Right ventricle myocardium superior (tissue), 1 donor: Measurements from ENCODE around the gene IVNS1ABP. TPM values are rescaled to one million over a fixed set of nuclear protein-coding genes. Genes with fewer than 3 reads are reported as not detected.
"Not testable (repeated sequence)": the region's sequence is repeated elsewhere in the genome, so short reads cannot be mapped to it uniquely, and the experiment has no call there.

Experiments used
- ATAC-seq: fragments of 200-7000 bp; cut with Tn5 transposase; one replicate; pipeline ENCODE4 v1.9.1; 2020; ENCODE audit warnings: mild to moderate bottlenecking; ENCODE audit not compliant: poor library complexity
- DNase-seq: peaks from one replicate; pipeline ENCODE4 v3.0.0-alpha.2; 2020
- intact Hi-C: fragments of 100-400 bp; cut with DNase I; formaldehyde crosslinking; loops from one replicate; pipeline ENCODE4 v1.11.2; 2022
- long read RNA-seq: library from polyadenylated mRNA; unstranded; transcript quantifications from one replicate; pipeline ENCODE4 v2.0.0, GENCODE V29; 2021
- total RNA-seq: library from RNA; stranded (reverse); fragmentation: NEBNext Ultra II Directional; extraction: Animal tissue kit (Norgen Biotek cat#: 25700); gene quantifications from one replicate; pipeline ENCODE4 v1.2.1, GENCODE V29; 2021
- donor health status: DM: no; HTN: yes; CAD: no; lungs with severe emphysema.

IVNS1ABP gene
- 58.4 TPM for total RNA-seq
- long read RNA-seq, full-length matches to known transcripts, result 206 of 228 reads
- long read RNA-seq, partial matches to known transcripts, result 10 of 228 reads
- long read RNA-seq, other reads (novel, unspliced or antisense), result 12 of 228 reads

DNA sequence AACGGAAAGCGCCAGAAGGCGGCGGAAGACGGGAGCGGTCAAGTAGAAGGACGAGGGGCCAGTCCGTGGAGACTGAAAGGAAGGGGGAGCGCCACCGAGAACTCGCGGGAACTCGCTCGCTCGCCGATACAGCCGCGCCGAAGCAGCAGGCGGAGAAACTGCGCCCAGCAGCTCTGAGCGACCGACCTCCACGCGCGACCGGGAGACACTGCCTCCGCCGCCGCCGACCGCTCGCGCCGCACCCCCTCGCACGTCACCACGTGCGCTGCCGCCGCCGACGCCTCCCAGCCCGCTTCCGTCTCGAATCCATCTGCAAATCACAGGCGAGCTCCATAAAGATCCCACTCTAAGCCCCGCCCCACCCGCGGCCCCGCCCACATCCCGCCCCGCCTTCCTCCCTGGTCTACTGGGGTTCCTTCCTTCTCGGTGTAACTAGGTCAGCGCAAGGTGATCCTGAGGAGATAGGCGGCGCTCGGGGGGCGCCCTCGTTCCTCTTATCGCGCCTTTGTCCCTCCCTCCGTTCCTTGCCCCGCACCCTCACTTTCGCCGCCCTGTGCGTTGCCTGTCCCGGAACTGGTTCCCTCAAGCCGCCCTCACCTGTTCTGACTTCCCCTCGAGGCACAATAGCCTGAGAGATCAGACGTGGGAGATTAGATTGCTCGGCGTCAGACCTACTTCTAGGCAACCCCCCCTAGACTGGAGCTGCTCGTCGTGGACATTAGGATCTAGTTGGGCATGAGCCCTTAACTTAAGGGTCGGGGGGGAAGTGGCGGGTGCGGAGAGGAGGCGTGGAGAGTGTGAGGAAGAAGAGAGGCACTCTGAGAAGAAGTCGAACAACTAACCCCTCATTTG, at the start of gene IVNS1ABP:
Gene IVNS1ABP, minus strand, starts transcription at position 210 of the 852 bp plus-strand sequence. CDS start 7,750 bp downstream, outside the sequence.
- ATAC-seq (peak; percentile 93), DNase-seq (peak; percentile 96)
- intact Hi-C loops, result loop anchor here (10.0 kb wide), 1 partner anchor 338 kb away; no protein-coding TSS in a partner anchor

DNA sequence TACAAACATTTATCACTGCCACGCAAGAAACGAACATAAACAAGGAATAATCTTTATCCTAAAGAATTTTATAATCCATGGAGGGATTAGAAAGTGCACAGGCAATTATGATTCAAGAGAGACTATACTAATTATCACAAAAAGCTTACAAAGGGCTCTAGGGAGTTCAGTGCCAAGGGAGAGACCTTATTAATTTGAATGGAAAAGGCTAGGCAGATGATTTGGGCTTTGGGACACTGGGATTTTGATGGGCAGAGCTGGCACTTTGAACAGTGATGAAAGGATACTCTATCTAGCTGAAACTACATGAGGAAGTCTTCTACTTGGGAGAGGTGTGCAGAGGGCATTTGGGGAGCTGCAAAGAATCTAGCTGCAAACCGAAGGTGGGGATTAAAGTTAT, 48.9 kb upstream of the IVNS1ABP start:
- intact Hi-C loops, result no loop called here
- ATAC-seq (no peak), DNase-seq (no peak)

DNA sequence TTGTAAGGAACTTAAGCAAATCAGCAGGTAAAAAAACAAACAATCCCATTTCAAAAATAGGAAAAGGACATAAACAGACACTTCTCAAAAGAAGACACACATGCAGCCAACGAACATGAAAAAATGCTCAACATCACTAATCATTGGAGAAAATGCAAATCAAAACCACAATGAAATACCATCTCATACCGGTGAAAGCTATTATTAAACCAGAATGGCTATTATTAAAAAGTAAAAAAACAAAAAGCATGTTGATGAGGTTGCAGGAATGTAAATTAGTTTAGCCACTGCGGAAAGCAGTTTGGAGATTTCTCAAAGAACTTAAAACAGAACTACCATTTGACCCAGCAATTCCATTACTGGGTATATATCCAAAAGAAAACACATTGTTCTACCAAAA, 47.5 kb upstream of the IVNS1ABP start:
- ATAC-seq, DNase-seq, intact Hi-C loops: not testable (repeated sequence)

DNA sequence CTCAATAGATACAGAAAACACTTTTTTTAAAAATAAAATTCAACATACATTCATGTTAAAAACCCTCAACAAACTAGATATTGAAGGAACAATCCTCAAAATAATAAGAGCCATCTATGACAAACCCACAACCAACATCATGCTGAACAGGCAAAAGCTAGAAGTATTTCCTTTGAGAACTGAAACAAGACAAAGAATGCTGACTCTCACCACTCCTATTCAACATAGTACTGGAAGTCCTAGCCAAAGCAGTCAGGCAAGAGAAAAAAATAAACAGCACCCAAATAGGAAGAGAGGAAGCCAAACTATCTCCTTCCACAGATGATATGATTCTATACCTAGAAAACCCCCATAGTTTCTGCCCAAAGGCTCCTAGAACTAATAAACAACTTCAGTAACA, 46.2 kb upstream of the IVNS1ABP start:
- DNase-seq (no peak), ATAC-seq (no peak)
- intact Hi-C loops, result no loop called here

- DNase-seq (no peak), ATAC-seq (no peak)
- intact Hi-C loops, result no loop called here
These were observed 43.7 kb upstream of the IVNS1ABP start for GRCh38 chr1:185360714-185361113.

DNA sequence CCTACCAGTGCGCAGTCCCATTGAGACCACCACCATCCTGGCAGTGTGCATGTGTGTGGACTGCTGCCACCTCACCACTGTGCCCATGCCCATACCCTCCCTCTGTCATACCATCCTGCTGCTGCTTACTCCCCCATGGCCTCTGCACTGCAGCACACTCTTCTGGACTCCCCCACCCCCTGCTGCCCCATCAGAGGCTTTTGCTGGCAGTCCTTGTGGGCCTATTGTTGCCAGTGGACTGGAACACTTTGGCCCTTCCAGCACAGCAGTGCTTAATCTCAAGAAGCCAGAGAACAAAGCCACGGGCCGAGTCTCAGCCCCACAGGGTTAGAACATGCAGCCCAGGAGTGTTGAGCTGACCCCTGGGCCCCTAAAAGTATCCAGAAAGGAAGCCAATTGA, 41.9 kb upstream of the IVNS1ABP start:
- DNase-seq, result no peak
- ATAC-seq, result no peak
- intact Hi-C loops, result no loop called here

DNA sequence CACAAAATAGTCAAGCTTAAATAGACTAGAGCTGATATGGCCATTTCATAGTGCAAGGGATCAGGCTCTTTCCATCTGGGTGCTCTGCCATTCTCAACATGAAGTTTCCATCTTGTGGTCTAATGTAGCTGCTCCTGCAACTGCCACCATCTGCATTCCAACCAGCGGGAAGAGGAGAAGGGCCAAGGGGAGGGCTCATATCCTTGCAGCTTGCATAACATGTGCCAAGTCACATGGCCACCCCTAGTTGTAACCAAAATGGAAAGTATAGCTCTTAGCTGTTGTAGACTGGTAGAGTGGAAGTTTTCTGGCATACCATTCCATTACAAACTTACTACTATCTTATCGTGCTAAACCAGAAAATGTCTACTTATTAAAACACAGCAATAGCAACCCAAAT, 38.9 kb upstream of the IVNS1ABP start:
- intact Hi-C loops, result no loop called here
- DNase-seq (no peak), ATAC-seq (no peak)

GRCh38 chr1:185353124-185353523, 36.1 kb upstream of the IVNS1ABP start:
- intact Hi-C loops, result no loop called here
- no peak for DNase-seq
- ATAC-seq, result no peak

- no peak for DNase-seq
- intact Hi-C loops, result no loop called here
- no peak for ATAC-seq
These were observed 34.9 kb upstream of the IVNS1ABP start for GRCh38 chr1:185351734-185352466.

DNA sequence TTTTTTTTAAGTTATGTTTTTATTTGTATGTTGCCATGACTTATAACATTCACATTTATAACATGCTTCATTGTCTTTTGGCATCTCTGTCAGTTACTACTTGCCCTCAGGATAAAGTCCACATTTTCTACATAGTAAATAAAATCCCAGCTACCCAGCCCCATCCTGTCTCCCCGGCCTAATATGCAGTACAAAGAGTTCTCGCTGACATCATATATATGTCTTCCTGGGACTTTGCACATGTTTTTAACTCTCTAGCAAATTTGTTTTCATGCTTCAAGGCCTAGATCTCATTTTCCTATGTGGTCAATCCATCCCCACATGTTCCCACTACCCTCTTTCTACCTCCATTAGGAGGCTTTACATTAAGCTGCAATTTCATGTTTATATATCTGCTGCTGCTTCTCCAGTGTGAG, 33.0 kb upstream of the IVNS1ABP start:
- intact Hi-C loops, result no loop called here
- no peak for ATAC-seq
- DNase-seq, result no peak

- intact Hi-C loops, result no loop called here
- ATAC-seq, result no peak
- DNase-seq, result no peak
These were observed 32.5 kb upstream of the IVNS1ABP start for GRCh38 chr1:185349556-185349955.

GRCh38 chr1:185348985-185349384, 31.9 kb upstream of the IVNS1ABP start:
- DNase-seq (no peak), ATAC-seq (no peak)
- intact Hi-C loops, result no loop called here

- intact Hi-C loops, result no loop called here
- ATAC-seq (no peak), DNase-seq (no peak)
These were observed 31.3 kb upstream of the IVNS1ABP start for GRCh38 chr1:185348296-185348695.

GRCh38 chr1:185345913-185346720, 29.1 kb upstream of the IVNS1ABP start:
- ATAC-seq (peak; percentile 75), DNase-seq (no peak)
- intact Hi-C loops, result no loop called here

GRCh38 chr1:185343306-185343705, 26.3 kb upstream of the IVNS1ABP start:
- DNase-seq (no peak), ATAC-seq (no peak)
- intact Hi-C loops, result no loop called here

DNA sequence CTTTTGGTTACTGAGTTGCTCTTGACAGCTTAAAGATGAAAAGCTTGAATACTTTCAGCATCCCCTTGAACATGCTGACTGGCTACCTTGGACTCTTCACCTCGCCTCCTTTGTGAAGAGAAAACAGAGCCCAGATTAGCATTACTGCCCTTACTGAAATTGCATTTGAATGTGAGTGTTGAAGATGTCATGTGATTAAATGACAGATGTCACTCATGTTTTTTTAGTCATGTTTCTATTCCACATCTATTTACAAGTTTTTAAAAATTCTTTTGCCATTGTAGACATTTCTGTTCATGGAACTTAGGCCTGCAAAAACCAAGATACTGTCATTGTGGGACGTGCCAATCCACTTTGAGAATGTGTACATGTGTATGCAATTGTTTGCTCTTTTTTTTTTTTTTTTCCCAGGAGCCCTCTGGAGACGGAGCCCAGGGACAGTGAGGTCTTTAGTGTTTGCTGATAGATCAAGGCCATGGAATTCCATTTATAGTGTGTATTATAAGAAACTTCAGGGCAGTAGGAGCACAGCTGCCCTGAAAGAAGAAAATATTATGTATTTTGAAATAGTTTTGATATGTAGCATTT, 25.7 kb upstream of the IVNS1ABP start:
- intact Hi-C loops, result no loop called here
- DNase-seq (no peak), ATAC-seq (no peak)

GRCh38 chr1:185342017-185342416, 25.0 kb upstream of the IVNS1ABP start:
- DNase-seq (no peak), ATAC-seq (no peak)
- intact Hi-C loops, result no loop called here

DNA sequence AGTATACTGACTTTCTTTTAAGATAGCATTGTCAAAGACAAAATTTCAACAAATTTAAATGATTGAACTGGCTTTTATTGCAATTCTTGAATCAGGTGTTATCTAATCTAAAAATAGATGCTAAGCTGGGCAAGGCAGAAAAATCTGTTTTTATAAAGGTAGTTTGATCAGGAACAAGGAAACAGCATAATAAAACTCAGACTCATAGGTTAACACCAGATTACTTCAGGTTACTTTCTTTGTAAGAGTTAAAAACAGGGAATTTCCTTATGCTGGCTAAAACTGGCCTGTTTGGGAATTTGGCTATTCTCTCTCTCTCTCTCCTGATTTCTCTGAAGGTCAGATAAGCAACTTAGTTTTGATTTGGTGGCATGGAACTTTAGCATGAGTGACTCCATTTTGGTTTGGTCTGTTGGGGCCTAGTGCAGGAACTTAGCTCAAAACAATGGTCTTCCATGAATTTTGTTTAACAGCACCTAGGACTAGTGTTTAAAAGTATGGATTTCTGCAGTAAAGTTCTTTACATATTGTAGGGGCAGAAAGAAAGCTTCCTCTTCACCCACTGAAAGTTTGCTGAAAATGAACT, 24.2 kb upstream of the IVNS1ABP start:
- no peak for ATAC-seq
- intact Hi-C loops, result no loop called here

More for the DNA sequence above, 24.2 kb upstream of the IVNS1ABP start:
- no peak for DNase-seq
